ENCODE data around the gene BCL2L2.

DNA sequence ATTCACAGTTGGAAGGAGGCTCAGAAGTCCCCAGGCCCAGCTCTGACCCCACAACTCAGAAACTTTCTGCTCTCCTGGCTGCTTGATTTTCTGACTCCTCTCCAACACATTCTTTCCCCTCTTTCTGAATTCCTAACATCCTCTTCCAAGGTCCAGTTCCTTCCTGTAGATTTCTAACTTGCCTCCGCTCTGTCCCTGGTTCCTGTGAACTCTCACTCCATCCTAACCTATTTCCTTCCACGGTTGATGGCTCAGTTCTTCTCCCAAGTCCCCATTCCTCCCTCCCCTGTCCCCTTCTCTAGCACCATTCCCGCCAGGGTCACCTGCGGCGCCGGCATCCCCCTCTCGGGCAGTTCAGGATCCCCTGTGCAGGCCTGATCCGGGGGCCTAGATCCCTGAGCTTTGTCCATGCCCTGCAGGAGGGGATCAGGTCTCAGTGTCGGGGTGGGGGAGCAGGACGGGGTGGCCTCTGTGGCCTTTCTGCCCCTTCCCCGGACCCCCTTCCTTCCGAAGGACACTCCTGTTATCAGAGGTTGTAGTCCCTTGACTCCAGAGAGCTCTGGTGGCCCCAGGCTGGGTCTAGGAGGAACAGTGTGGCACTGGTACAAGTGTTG lies 52.0 kb downstream of the BCL2L2 start:
- TF ChIP-seq CTCF (IDR thresholded peaks at IDR 0.05) (no peak), POLR2A (IDR thresholded peaks at IDR 0.05) (no peak)

All from right lobe of liver (tissue), 4 donors.